Skeletal muscle cell (primary cell): ENCODE results near the gene AASDHPPT.
A peak's percentile ranks its signal among the peaks of the same experiment; 100 is the strongest.
"Not testable (repeated sequence)": the region's sequence is repeated elsewhere in the genome, so short reads cannot be mapped to it uniquely, and the experiment has no call there.

Source experiments
- DNase-seq: peaks from one replicate; pipeline ENCODE4 v3.0.0-alpha.2; 2010; ENCODE audit warnings: low read depth
- H3K4me3 ChIP-seq: 2 replicates; pipeline ENCODE4 v1.5.1; 2011; ENCODE audit warnings: low read depth, mild to moderate bottlenecking, control low read depth, low read length, moderate library complexity

The AASDHPPT gene

GRCh38 chr11:106077609-106078455 lies at the start of gene AASDHPPT:
AASDHPPT (plus strand) TSS chr11:106077662; CDS start chr11:106077711, 49 bp downstream.
- H3K4me3 ChIP-seq = peak within 1 kb of the TSS; percentile 99

GRCh38 chr11:106030609-106031008 lies 46.9 kb upstream of the AASDHPPT start:
- no peak for DNase-seq
- no peak overlapping the region for H3K4me3 ChIP-seq

More at GRCh38 chr11:106077609-106078455, at the start of gene AASDHPPT:
- DNase-seq = no peak

GRCh38 chr11:106031202-106031810 lies 46.2 kb upstream of the AASDHPPT start:
- no peak overlapping the region for H3K4me3 ChIP-seq
- no peak for DNase-seq

GRCh38 chr11:106031936-106032335 lies 45.5 kb upstream of the AASDHPPT start:
- no peak overlapping the region for H3K4me3 ChIP-seq
- no peak for DNase-seq

- peak; percentile 5 for DNase-seq
- H3K4me3 ChIP-seq = no peak overlapping the region
Observed at GRCh38 chr11:106032861-106033260, 44.6 kb upstream of the AASDHPPT start.

GRCh38 chr11:106043540-106043939 lies 33.9 kb upstream of the AASDHPPT start:
- DNase-seq = no peak
- no peak overlapping the region for H3K4me3 ChIP-seq

- no peak overlapping the region for H3K4me3 ChIP-seq
- no peak for DNase-seq
Observed at GRCh38 chr11:106047631-106048030, 29.8 kb upstream of the AASDHPPT start.

- no peak for DNase-seq
- H3K4me3 ChIP-seq = no peak overlapping the region
Observed at GRCh38 chr11:106049727-106050476, 27.6 kb upstream of the AASDHPPT start.

GRCh38 chr11:106051103-106051502 lies 26.4 kb upstream of the AASDHPPT start:
- DNase-seq = no peak
- no peak overlapping the region for H3K4me3 ChIP-seq

GRCh38 chr11:106058377-106058776 lies 19.1 kb upstream of the AASDHPPT start:
- not testable (repeated sequence) for H3K4me3 ChIP-seq, DNase-seq

GRCh38 chr11:106059617-106060016 lies 17.8 kb upstream of the AASDHPPT start:
- H3K4me3 ChIP-seq = no peak overlapping the region

GRCh38 chr11:106061249-106061784 lies 16.1 kb upstream of the AASDHPPT start:
- DNase-seq = no peak
- H3K4me3 ChIP-seq = no peak overlapping the region

More at GRCh38 chr11:106059617-106060016, 17.8 kb upstream of the AASDHPPT start:
- DNase-seq = no peak

GRCh38 chr11:106061954-106062949 lies 15.2 kb upstream of the AASDHPPT start:
- no peak for DNase-seq
- H3K4me3 ChIP-seq = no peak overlapping the region

GRCh38 chr11:106063009-106063408 lies 14.5 kb upstream of the AASDHPPT start:
- no peak for DNase-seq
- H3K4me3 ChIP-seq = no peak overlapping the region

- no peak for DNase-seq
- H3K4me3 ChIP-seq = no peak overlapping the region
Observed at GRCh38 chr11:106070606-106071005, 6.9 kb upstream of the AASDHPPT start.

GRCh38 chr11:106072804-106073203 lies 4.7 kb upstream of the AASDHPPT start:
- H3K4me3 ChIP-seq = no peak overlapping the region
- DNase-seq = no peak

- H3K4me3 ChIP-seq = peak overlapping the region; percentile 99
- DNase-seq = no peak
Observed at GRCh38 chr11:106076171-106076918, 1.1 kb upstream of the AASDHPPT start.
